C4-2B (cell line): ENCODE data around the gene CDH23.

Experiments
- ZFX ChIP-seq: fragments of 450-650 bp; IDR thresholded peaks from 2 replicates; pipeline ENCODE4 v1.6.1; 2017
- TF ChIP-seq, protein P1 (sequence below): fragments of 450-650 bp; conservative IDR thresholded peaks from 2 replicates; pipeline ENCODE4 v1.5.1; 2017; ENCODE audit warnings: mild to moderate bottlenecking

DNA sequence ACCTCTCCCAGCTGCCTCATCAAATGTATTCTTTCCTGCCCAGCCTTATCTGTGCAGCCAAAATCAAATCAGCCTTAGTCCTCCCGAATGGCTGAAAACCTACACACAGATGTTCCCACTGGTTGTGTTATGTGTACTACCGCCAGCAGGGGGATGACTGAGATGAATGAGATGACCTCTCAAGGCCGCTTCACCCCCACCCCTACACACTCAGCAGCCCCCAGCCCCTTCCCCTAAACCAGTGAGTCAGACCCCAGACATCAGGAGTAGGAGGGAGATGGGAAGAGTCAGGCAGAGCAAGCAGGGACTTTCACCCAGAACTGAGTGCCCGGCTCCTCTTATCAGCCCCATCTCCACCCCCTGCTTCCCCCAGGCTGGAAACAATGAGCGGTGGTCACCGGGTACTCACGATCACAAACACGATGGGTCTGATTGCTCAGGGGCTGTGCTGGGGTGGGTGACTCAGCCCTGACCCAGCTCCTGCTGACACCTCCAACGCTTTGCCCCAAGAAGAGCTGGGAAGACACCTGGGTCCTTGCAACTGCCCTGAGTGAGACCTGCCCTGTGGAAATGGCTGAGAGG lies 329.4 kb downstream of the CDH23 start:
- TF ChIP-seq, protein P1, sequence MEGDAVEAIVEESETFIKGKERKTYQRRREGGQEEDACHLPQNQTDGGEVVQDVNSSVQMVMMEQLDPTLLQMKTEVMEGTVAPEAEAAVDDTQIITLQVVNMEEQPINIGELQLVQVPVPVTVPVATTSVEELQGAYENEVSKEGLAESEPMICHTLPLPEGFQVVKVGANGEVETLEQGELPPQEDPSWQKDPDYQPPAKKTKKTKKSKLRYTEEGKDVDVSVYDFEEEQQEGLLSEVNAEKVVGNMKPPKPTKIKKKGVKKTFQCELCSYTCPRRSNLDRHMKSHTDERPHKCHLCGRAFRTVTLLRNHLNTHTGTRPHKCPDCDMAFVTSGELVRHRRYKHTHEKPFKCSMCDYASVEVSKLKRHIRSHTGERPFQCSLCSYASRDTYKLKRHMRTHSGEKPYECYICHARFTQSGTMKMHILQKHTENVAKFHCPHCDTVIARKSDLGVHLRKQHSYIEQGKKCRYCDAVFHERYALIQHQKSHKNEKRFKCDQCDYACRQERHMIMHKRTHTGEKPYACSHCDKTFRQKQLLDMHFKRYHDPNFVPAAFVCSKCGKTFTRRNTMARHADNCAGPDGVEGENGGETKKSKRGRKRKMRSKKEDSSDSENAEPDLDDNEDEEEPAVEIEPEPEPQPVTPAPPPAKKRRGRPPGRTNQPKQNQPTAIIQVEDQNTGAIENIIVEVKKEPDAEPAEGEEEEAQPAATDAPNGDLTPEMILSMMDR = no peak
- TF ChIP-seq ZFX = no peak
